ENCODE measurements around the gene TMEM129. TPM values are rescaled to one million over a fixed set of nuclear protein-coding genes. Genes with fewer than 3 reads are reported as not detected.

The TMEM129 gene
- total and polyA plus RNA-seq, 4 experiments from 2014 or later = 36.8 to 42.1 (median 40.5) TPM

DNA sequence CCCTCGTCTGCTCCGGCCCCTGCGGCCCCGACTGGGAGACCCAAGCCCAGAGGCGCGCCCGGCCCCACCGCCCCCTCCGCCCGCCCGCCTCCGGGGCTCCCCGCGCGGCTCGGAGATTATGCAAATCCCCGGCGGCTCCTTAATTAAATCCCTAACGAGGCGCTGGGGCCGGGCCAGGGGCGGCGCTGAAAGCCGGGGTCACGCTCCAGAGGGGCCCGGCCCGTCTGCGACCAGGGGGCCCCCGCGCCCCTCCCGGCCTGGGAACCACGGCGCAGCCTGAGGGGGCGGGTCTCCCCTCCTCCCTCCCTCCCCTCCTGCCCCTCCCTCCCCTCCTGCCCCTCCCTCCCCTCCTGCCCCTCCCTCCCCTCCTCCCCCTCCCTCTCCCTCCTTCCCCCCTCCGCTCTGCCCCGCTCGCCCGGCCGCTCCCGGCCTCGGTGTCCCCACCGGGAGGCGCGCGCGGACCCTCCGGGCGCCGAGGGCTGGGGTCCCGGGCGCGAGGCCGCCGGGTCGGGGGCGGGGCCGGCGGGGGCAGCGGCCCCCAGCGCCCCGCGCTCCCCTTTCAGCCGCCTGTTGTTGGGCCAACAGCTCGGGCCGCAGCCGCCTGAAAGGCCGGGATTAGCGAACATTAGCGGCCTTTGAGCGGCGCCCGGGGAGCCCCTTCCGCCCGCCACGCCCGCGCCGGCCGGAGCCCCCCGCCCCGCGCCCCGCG lies 46.1 kb upstream of the TMEM129 start:
- POLR2A ChIA-PET (ENCODE audit: partially characterized antibody) = no interaction called here
- H3K4me1 ChIP-seq (ENCODE audit: insufficient read depth, low read length) = no peaks in the 10 kb centered on the region
- no peak overlapping the region for H3K4me3 ChIP-seq (ENCODE audit: low read length in 2 of 2)
- no peak overlapping the region for H3K27ac Mint-ChIP-seq
- H3K27ac ChIP-seq (ENCODE audit: low read depth, low read length) = no peak overlapping the region
- H3K9me3 Mint-ChIP-seq = no peaks in the 10 kb centered on the region
- DNase-seq = no peak
- H3K4me1 Mint-ChIP-seq = peaks cover 0 to 4% (median under 1%) of the 10 kb centered on the region in 4 donors
- no peaks in the 10 kb centered on the region for H3K36me3 Mint-ChIP-seq
- H3K36me3 ChIP-seq (ENCODE audit: insufficient read depth, low read length) = no peaks in the 10 kb centered on the region
- CTCF ChIA-PET (ENCODE audit: partially characterized antibody) = no interaction called here
- no peaks in the 10 kb centered on the region for H3K9me3 ChIP-seq (ENCODE audit: control insufficient read depth in 1 of 2, low read length in 2 of 2)
- intact Hi-C loops (cut with micrococcal nuclease) = no loop called here
- peaks cover 6 to 10% of the 10 kb centered on the region in 2 donors for H3K27me3 Mint-ChIP-seq
- H3K4me3 Mint-ChIP-seq = no peak overlapping the region
- peaks cover 4% of the 10 kb centered on the region for H3K27me3 ChIP-seq (ENCODE audit: insufficient read depth, low read length)

DNA sequence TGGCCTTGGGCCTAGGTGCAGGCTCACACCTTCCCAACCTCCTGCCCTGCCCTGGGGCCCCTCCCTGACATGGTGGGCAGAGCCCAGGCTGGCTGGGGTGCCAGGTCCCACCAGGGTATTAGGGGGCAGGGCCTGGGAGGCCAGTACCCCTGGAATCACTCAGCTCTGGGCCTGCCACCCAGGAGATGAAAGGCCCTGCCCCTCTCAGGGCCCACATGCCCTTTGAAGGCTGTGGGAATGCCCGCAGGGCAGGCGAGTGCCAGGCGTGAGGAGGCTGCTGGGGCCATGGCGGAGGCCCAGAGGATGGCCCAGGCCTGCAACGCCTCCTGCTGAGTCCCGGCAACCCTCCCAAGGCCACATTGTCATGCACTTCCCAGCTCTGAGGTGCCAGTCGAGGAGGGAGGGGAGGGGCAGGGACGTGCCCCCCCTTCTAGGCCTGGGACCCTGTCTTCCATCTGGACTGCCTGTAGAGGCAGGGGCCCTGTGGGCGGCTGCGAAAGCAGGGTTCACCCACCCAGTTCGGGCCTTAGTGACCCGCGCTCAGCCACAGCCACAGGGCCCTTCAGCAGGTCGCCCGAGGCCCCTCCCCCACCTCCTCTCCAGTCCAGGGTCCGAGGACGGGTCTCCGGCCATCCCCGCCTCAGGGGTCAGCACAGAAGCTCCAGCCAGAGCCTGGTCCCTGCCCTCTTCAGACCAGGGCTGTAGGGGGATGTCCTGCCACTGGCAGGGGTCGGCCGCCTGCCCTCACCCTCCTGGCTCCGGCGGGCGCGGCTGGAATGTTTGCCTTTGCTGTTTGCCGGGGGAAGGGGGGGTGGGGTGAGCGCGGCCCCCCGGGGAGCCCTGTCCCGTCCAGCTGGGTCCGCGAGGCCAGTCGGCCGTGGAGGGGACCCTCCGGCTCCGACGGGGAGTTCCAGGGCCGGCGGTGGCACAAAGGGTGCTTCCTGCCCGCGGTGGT lies 45.3 kb upstream of the TMEM129 start:
- peaks cover 0 to 4% (median 0%) of the 10 kb centered on the region in 4 donors for H3K4me1 Mint-ChIP-seq
- H3K27ac Mint-ChIP-seq = no peak overlapping the region
- H3K36me3 Mint-ChIP-seq = no peaks in the 10 kb centered on the region
- no peak for DNase-seq
- no peaks in the 10 kb centered on the region for H3K4me1 ChIP-seq (ENCODE audit: insufficient read depth, low read length)
- H3K27me3 Mint-ChIP-seq = peaks cover 6 to 10% of the 10 kb centered on the region in 2 donors
- ChIA-PET POLR2A (ENCODE audit: partially characterized antibody) (no interaction called here), CTCF (ENCODE audit: partially characterized antibody) (no interaction called here)
- peaks cover 4% of the 10 kb centered on the region for H3K27me3 ChIP-seq (ENCODE audit: insufficient read depth, low read length)
- peak overlapping the region in 1 of 8 donors; percentile 21 for H3K4me3 Mint-ChIP-seq
- no peak overlapping the region for H3K4me3 ChIP-seq (ENCODE audit: low read length in 2 of 2)
- intact Hi-C loops (cut with micrococcal nuclease) = no loop called here
- no peaks in the 10 kb centered on the region for H3K9me3 Mint-ChIP-seq
- H3K27ac ChIP-seq (ENCODE audit: low read depth, low read length) = no peak overlapping the region
- H3K36me3 ChIP-seq (ENCODE audit: insufficient read depth, low read length) = no peaks in the 10 kb centered on the region
- no peaks in the 10 kb centered on the region for H3K9me3 ChIP-seq (ENCODE audit: control insufficient read depth in 1 of 2, low read length in 2 of 2)

DNA sequence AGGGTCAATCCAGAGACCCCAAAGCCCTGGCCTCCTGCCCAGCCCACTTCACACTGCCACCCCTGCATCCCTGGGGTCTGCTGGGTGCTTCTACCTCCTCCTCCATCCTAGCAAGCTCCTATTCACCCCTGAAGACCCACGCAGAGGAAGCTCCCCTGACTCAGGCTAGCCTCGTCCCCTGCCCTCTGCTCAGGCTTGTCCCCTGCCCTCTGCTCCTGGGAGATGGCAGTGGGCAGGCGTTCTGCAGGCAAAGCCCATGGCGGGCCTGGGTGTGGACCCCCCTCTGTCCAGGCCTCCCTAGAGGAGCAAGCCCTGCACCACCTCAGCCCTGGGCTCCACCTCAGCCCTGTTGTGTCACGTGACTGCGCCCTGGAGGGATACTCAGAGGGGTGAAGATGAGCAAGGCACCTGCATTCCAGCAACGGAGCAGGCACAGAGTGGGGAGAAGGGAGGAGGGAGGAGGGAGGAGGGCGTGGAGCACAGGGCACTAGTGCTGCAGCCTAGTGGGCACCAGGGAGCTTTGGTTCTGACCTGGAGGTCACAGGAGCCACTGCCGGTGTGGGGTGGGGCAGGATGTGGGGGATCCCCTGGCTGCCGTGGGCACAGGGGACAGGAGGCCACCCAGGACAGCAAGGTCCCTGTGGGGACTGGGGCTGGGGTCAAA lies 44.4 kb upstream of the TMEM129 start:
- H3K4me3 Mint-ChIP-seq = peak overlapping the region in 2 of 8 donors; percentile 21 to 35
- no peak for DNase-seq
- no peaks in the 10 kb centered on the region for H3K36me3 Mint-ChIP-seq
- no peaks in the 10 kb centered on the region for H3K4me1 ChIP-seq (ENCODE audit: insufficient read depth, low read length)
- CTCF ChIA-PET (ENCODE audit: partially characterized antibody) = no interaction called here
- H3K4me1 Mint-ChIP-seq = peaks cover 0 to 4% (median 0%) of the 10 kb centered on the region in 4 donors
- H3K36me3 ChIP-seq (ENCODE audit: insufficient read depth, low read length) = no peaks in the 10 kb centered on the region
- no peaks in the 10 kb centered on the region for H3K9me3 Mint-ChIP-seq
- H3K9me3 ChIP-seq (ENCODE audit: control insufficient read depth in 1 of 2, low read length in 2 of 2) = no peaks in the 10 kb centered on the region
- H3K27ac ChIP-seq (ENCODE audit: low read depth, low read length) = no peak overlapping the region
- H3K27me3 ChIP-seq (ENCODE audit: insufficient read depth, low read length) = peaks cover 4% of the 10 kb centered on the region
- POLR2A ChIA-PET (ENCODE audit: partially characterized antibody) = no interaction called here
- no peak overlapping the region for H3K27ac Mint-ChIP-seq
- peaks cover 6 to 10% of the 10 kb centered on the region in 2 donors for H3K27me3 Mint-ChIP-seq
- H3K4me3 ChIP-seq (ENCODE audit: low read length in 2 of 2) = no peak overlapping the region
- intact Hi-C loops (cut with micrococcal nuclease) = no loop called here

GRCh38 chr4:1764670-1765069 lies 43.5 kb upstream of the TMEM129 start:
- H3K4me3 Mint-ChIP-seq = no peak overlapping the region
- ChIA-PET CTCF (ENCODE audit: partially characterized antibody) (no interaction called here), POLR2A (ENCODE audit: partially characterized antibody) (no interaction called here)
- H3K27me3 Mint-ChIP-seq = peaks cover 6 to 10% of the 10 kb centered on the region in 2 donors
- H3K9me3 ChIP-seq (ENCODE audit: control insufficient read depth in 1 of 2, low read length in 2 of 2) = no peaks in the 10 kb centered on the region
- DNase-seq = no peak
- no peaks in the 10 kb centered on the region for H3K4me1 ChIP-seq (ENCODE audit: insufficient read depth, low read length)
- H3K27ac ChIP-seq (ENCODE audit: low read depth, low read length) = no peak overlapping the region
- H3K4me3 ChIP-seq (ENCODE audit: low read length in 2 of 2) = no peak overlapping the region
- H3K9me3 Mint-ChIP-seq = no peaks in the 10 kb centered on the region
- peaks cover 4% of the 10 kb centered on the region for H3K27me3 ChIP-seq (ENCODE audit: insufficient read depth, low read length)
- no peak overlapping the region for H3K27ac Mint-ChIP-seq
- no peaks in the 10 kb centered on the region for H3K36me3 Mint-ChIP-seq
- H3K4me1 Mint-ChIP-seq = peaks cover 0 to 4% (median 0%) of the 10 kb centered on the region in 4 donors
- H3K36me3 ChIP-seq (ENCODE audit: insufficient read depth, low read length) = no peaks in the 10 kb centered on the region
- intact Hi-C loops (cut with micrococcal nuclease) = no loop called here

- intact Hi-C loops (cut with micrococcal nuclease) = no loop called here
- POLR2A ChIA-PET (ENCODE audit: partially characterized antibody) = no interaction called here
- peak overlapping the region in 1 of 8 donors; percentile 49 for H3K4me3 Mint-ChIP-seq
- H3K27me3 ChIP-seq (ENCODE audit: insufficient read depth, low read length) = peaks cover 4% of the 10 kb centered on the region
- CTCF ChIA-PET (ENCODE audit: partially characterized antibody) = no interaction called here
- no peak overlapping the region for H3K27ac Mint-ChIP-seq
- no peaks in the 10 kb centered on the region for H3K9me3 ChIP-seq (ENCODE audit: control insufficient read depth in 1 of 2, low read length in 2 of 2)
- no peaks in the 10 kb centered on the region for H3K36me3 Mint-ChIP-seq
- no peak overlapping the region for H3K27ac ChIP-seq (ENCODE audit: low read depth, low read length)
- no peak for DNase-seq
- H3K4me1 ChIP-seq (ENCODE audit: insufficient read depth, low read length) = no peaks in the 10 kb centered on the region
- no peaks in the 10 kb centered on the region for H3K36me3 ChIP-seq (ENCODE audit: insufficient read depth, low read length)
- peaks cover 6 to 10% of the 10 kb centered on the region in 2 donors for H3K27me3 Mint-ChIP-seq
- H3K4me3 ChIP-seq (ENCODE audit: low read length in 2 of 2) = no peak overlapping the region
- no peaks in the 10 kb centered on the region for H3K9me3 Mint-ChIP-seq
- H3K4me1 Mint-ChIP-seq = peaks cover 0 to 3% (median 0%) of the 10 kb centered on the region in 4 donors
These were observed 42.5 kb upstream of the TMEM129 start for GRCh38 chr4:1763550-1764080.

DNA sequence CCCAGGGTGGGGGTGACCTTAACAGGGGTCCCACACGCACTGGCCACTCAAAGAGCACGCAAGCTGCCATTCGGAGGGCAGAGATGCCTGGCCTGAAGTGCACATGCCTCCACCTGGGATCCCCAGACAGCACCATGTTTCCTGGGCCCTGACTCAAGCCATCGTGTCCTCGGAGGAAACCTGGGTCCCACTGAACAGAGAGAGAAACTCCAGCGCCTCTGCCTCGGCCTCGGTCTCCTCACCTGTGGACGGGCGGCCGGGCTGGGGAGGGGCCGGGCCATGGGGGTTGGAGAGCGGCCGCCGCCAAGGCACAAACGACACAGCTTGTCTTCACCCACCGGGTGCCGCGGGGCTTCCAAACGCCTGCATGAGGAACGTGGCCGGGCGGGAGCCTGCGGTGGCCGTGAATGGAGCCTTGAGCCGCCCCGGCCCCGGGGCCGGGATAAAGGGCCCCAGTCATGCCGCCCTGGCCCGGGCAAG lies 42.0 kb upstream of the TMEM129 start:
- Mint-ChIP-seq H3K4me3 (no peak overlapping the region), H3K27me3 (peaks cover 4 to 7% of the 10 kb centered on the region in 2 donors), H3K9me3 (no peaks in the 10 kb centered on the region), H3K36me3 (no peaks in the 10 kb centered on the region), H3K27ac (no peak overlapping the region), H3K4me1 (no peaks in the 10 kb centered on the region)
- no peaks in the 10 kb centered on the region for H3K36me3 ChIP-seq (ENCODE audit: insufficient read depth, low read length)
- DNase-seq = no peak
- H3K4me3 ChIP-seq (ENCODE audit: low read length in 2 of 2) = no peak overlapping the region
- POLR2A ChIA-PET (ENCODE audit: partially characterized antibody) = no interaction called here
- no peaks in the 10 kb centered on the region for H3K9me3 ChIP-seq (ENCODE audit: control insufficient read depth in 1 of 2, low read length in 2 of 2)
- H3K27ac ChIP-seq (ENCODE audit: low read depth, low read length) = no peak overlapping the region
- intact Hi-C loops (cut with micrococcal nuclease) = no loop called here
- no peaks in the 10 kb centered on the region for H3K4me1 ChIP-seq (ENCODE audit: insufficient read depth, low read length)
- H3K27me3 ChIP-seq (ENCODE audit: insufficient read depth, low read length) = peaks cover 1% of the 10 kb centered on the region
- CTCF ChIA-PET (ENCODE audit: partially characterized antibody) = no interaction called here

All from CD4-positive, alpha-beta memory T cell (primary cell).